ENCODE data around the gene METAP1D. TPM values are rescaled to one million over a fixed set of nuclear protein-coding genes. Genes with fewer than 3 reads are reported as not detected.

Gene METAP1D
- polyA plus RNA-seq, 1 of the 3 experiments (the other 2 are of a cell fraction), result 10.3 TPM

DNA sequence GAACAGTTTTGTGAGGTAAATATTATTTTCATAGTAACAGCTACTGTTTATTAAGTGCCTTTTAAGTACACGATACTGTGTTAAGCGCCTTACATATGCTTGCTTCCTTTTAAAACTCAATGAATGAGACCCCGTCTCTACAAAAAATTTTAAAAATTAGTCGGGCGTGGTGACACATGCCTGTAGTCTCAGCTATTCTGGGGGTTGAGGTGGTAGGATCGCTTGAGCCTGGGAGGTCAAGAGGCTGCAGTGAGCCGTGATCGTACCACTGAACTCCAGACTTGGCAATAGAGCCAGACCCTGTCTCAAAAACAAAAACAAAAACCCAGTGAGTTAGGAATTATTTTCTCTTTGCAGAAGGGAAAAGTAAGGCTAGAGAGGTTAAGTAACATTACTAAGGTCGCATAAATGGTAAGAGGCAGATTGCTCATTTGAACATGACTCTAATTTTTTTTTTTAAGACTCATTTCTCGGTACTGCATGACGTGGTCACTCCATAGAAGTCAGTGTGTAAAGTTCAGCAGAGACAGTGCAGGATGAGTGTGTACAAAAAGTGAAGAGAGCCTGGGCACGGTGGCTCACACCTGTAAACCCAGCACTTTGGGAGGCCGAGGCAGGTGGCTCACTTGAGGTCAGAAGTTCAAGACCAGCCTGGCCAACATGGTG, 1.1 kb downstream of the METAP1D start:
- peak overlapping the region; percentile 60; the same call in 1 of the 2 replicates for H3K9ac ChIP-seq
- no peaks in the 10 kb centered on the region for H3K27me3 ChIP-seq (ENCODE audit: insufficient read depth)
- H3K4me2 ChIP-seq, result peak overlapping the region; percentile 91; the same call in 1 of the 2 replicates
- ChIA-PET CTCF (interaction anchor here (0.9 kb wide), 1 partner anchor 37 kb away, joined by 3 read pairs; no protein-coding TSS in a partner anchor), POLR2A (no interaction called here)
- peak overlapping the region; percentile 66 to 80; a peak in 2 of 4 replicates for H3K4me3 ChIP-seq (ENCODE audit: low read depth in 2 of 2, low read length in 1 of 2)
- no peaks in the 10 kb centered on the region for H3F3A ChIP-seq (replicated peaks; ENCODE audit: insufficient read depth)
- H3K27ac ChIP-seq (ENCODE audit: low read depth in 2 of 2, low read length in 1 of 2), result no peak overlapping the region
- no peak for DNase-seq
- no peaks in the 10 kb centered on the region for H4K20me1 ChIP-seq (ENCODE audit: insufficient read depth)
- peak overlapping the region; percentile 87 for H2AFZ ChIP-seq (ENCODE audit: low read depth)
- H3K79me2 ChIP-seq (ENCODE audit: insufficient read depth), result no peaks in the 10 kb centered on the region
- no peaks in the 10 kb centered on the region for H3K9me2 ChIP-seq
- 94% methylated on average over 13 of the region's 13 CpGs for WGBS (ENCODE audit: low lambda C conversion rate)
- peaks cover 0 to 3% of the 10 kb centered on the region in 2 experiments; a peak in 1 of 4 replicates for H3K4me1 ChIP-seq (ENCODE audit: control insufficient read depth in 1 of 2, insufficient read depth in 2 of 2, low read depth in 1 of 2, low read length in 1 of 2)
- no peaks in the 10 kb centered on the region for H3K9me3 ChIP-seq
- TF ChIP-seq CTCF (IDR thresholded peaks at IDR 0.05), result no peak
- TF ChIP-seq MXI1 (IDR thresholded peaks at IDR 0.05; ENCODE audit: low read depth, low read length), result no peak
- TF ChIP-seq ELF1 (IDR thresholded peaks at IDR 0.05), result no peak
- TF ChIP-seq EZH2phosphoT487 (IDR thresholded peaks at IDR 0.05; ENCODE audit: borderline replicate concordance, low read depth), result no peak
- no peak for TF ChIP-seq FOXM1 (IDR thresholded peaks at IDR 0.05; ENCODE audit: low read depth)
- no peak for TF ChIP-seq GATA2 (CRISPR knock-in tag; IDR thresholded peaks at IDR 0.05)
- no peak for TF ChIP-seq EP300 (IDR thresholded peaks at IDR 0.05; ENCODE audit: borderline replicate concordance in 1 of 2, low read depth in 1 of 2, low read length in 1 of 2)
- TF ChIP-seq SIN3A (IDR thresholded peaks at IDR 0.05; ENCODE audit: borderline replicate concordance, low read depth, low read length), result no peak
- TF ChIP-seq, protein P1, sequence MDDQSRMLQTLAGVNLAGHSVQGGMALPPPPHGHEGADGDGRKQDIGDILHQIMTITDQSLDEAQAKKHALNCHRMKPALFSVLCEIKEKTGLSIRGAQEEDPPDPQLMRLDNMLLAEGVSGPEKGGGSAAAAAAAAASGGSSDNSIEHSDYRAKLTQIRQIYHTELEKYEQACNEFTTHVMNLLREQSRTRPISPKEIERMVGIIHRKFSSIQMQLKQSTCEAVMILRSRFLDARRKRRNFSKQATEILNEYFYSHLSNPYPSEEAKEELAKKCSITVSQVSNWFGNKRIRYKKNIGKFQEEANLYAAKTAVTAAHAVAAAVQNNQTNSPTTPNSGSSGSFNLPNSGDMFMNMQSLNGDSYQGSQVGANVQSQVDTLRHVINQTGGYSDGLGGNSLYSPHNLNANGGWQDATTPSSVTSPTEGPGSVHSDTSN (IDR thresholded peaks at IDR 0.05), result no peak
- TF ChIP-seq, protein P2, sequence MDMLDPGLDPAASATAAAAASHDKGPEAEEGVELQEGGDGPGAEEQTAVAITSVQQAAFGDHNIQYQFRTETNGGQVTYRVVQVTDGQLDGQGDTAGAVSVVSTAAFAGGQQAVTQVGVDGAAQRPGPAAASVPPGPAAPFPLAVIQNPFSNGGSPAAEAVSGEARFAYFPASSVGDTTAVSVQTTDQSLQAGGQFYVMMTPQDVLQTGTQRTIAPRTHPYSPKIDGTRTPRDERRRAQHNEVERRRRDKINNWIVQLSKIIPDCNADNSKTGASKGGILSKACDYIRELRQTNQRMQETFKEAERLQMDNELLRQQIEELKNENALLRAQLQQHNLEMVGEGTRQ (IDR thresholded peaks at IDR 0.05; ENCODE audit: borderline replicate concordance, low read depth, low read length), result no peak
- TF ChIP-seq RFX5 (IDR thresholded peaks at IDR 0.05; ENCODE audit: low read length), result no peak
- no peak for TF ChIP-seq TAF1 (IDR thresholded peaks at IDR 0.05; ENCODE audit: borderline replicate concordance, low read depth, low read length)
- TF ChIP-seq YY1 (IDR thresholded peaks at IDR 0.05; ENCODE audit: low read depth), result no peak
- TF ChIP-seq GABPA (IDR thresholded peaks at IDR 0.05; ENCODE audit: low read depth), result no peak
- no peak for TF ChIP-seq ZBTB33 (IDR thresholded peaks at IDR 0.05; ENCODE audit: borderline replicate concordance, low read depth)
- TF ChIP-seq NFIC (IDR thresholded peaks at IDR 0.05; ENCODE audit: borderline replicate concordance), result no peak
- no peak for TF ChIP-seq TCF12 (IDR thresholded peaks at IDR 0.05)
- TF ChIP-seq POLR2AphosphoS5 (IDR thresholded peaks at IDR 0.05; ENCODE audit: low read depth, low read length), result no peak
- H3K36me3 ChIP-seq (replicated peaks in 1 of 2; ENCODE audit: control insufficient read depth in 1 of 2, insufficient read depth in 2 of 2, low read length in 1 of 2), result no peaks in the 10 kb centered on the region

All from SK-N-SH (cell line).